Astrocyte of the cerebellum (primary cell): ENCODE data around the gene KHK.

Source experiments
- DNase-seq: peaks from one replicate; pipeline ENCODE4 v3.0.0-alpha.2; 2011; ENCODE audit warnings: low read depth
- H3K4me3 ChIP-seq: 2 replicates; pipeline ENCODE4 v1.5.1; 2011; ENCODE audit warnings: mild to moderate bottlenecking, low read depth, low read length, moderate library complexity
- CTCF ChIP-seq: IDR thresholded peaks from 2 replicates; pipeline ENCODE4 v1.5.1; 2012; ENCODE audit warnings: low read length, low read depth, moderate library complexity, mild to moderate bottlenecking; ENCODE audit errors: missing control alignments
- in situ Hi-C: cut with HindIII; loops from 2 replicates; pipeline ENCODE4 v1.10.0; 2017; ENCODE audit warnings: low sequenced_read_pairs

Gene KHK

GRCh38 chr2:27069961-27070618, 16.5 kb upstream of the KHK start:
- H3K4me3 ChIP-seq = peak overlapping the region; percentile 85
- no peak for DNase-seq
- in situ Hi-C loops = no loop called here
- TF ChIP-seq CTCF = no peak

DNA sequence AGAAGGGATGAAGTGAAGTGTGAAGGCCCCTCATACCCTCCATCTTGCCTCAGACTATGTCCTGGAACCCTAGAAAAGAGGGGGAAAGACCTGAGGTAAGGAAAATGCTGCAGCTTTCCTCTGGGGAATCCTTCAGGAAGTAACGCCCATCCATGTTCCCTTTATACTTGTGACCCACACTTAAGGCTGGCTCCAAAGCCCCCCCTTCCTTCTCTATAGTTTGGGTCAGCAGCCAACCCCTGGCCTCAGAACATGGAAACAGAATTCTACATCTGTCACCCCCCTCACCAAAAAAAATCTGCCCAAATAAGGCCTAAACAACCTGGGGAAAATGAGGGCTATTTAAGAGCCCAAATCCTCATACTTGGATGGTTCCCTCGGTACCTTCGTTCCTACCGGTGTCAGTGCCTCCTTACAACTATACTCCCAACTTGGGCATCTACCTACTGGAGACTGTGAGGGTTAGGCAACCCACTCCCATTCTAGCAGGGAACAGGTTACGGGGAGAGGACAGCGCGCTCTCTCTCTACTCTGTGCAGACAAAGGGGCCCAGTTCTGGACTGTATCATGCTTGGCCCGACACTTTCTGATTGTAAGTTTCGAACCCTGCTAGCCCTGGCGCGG, 15.8 kb upstream of the KHK start:
- peak overlapping the region; percentile 85 for H3K4me3 ChIP-seq
- TF ChIP-seq CTCF = no peak
- in situ Hi-C loops = no loop called here
- no peak for DNase-seq

- H3K4me3 ChIP-seq = peak within 1 kb of the TSS; percentile 85
- in situ Hi-C loops = no loop called here
- DNase-seq = peak; percentile 70
- TF ChIP-seq CTCF = no peak
Observed at GRCh38 chr2:27071277-27071989, 15.1 kb upstream of the KHK start, which contains the start of gene OST4. TSS of gene OST4 (minus strand) at chr2:27071654.

DNA sequence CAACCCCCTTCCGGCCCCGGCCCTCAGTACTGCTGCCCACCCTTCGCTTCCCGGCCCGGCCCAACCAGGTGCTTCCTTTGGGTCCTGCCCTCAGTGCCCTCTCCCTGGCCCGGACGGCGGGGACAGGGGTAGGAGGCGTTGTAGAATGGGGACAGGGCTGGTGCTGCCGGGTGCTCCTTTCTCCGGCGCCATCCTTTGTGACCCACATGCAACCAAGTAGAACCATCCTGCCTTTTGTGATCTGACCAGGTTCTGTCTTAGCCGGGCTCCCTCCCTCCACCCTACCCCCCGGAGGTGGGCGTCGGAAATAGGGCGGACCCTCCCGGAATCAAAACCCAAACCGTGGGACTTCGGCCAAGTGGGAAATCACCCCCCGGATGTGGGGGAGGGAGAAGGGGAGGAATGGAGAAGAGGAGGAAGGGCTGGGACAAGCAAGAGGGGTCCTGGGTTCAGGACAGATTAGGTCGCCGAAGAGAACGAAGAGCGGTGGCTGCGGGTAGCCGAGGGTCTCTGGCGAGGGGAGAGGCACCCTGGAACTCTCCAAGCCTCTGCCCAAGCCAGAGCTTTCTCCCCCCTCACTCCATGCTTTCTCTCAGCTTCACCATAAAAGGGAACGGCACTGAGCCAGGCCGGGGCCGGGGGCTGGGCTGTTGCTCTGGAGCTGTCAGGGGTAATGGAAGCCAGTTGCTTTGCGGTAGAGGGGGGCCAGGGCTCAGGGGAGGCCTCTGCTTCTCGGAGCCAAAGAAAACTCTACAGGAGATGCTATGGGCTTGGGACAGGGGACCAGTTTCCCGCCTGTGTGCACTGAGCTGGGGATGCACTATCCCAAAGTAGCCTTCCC, 14.4 kb upstream of the KHK start:
- H3K4me3 ChIP-seq = peak overlapping the region; percentile 85
- peak; percentile 62 for DNase-seq
- in situ Hi-C loops = no loop called here
- TF ChIP-seq CTCF = no peak

DNA sequence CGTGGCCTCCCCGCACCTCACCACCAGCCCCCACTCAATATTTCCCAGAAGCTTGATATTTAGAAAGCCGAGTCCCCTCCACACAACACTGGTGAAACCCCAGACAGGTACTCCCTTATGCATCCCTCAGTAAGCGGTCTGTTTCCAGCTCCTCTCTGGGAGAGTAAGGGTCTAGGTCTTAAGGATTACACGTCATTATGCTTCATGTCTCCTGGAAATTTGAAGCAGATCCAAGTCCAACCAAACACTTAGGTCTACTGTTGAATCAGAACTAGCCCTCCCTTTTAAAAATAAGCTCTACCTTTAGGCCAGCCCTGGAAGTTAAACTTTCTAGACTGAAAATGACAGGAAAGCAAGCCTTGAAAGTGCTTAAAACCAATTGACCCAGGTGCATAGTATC, 13.7 kb upstream of the KHK start:
- in situ Hi-C loops = no loop called here
- TF ChIP-seq CTCF = no peak
- DNase-seq = peak; percentile 63
- H3K4me3 ChIP-seq = no peak overlapping the region

- in situ Hi-C loops = no loop called here
- no peak for DNase-seq
- TF ChIP-seq CTCF = no peak
- no peak overlapping the region for H3K4me3 ChIP-seq
Observed at GRCh38 chr2:27073782-27074181, 12.8 kb upstream of the KHK start.
